ENCODE measurements around the gene USH2A.

- no peak for TF ChIP-seq EZH2phosphoT487 (IDR thresholded peaks at IDR 0.05; ENCODE audit: insufficient read depth, low read depth)
- TF ChIP-seq EZH2 (IDR thresholded peaks at IDR 0.05; ENCODE audit: insufficient read depth, poor library complexity, severe bottlenecking): no peak
Measured at GRCh38 chr1:216310776-216311175, 112.5 kb downstream of the USH2A start.

All from GM23248 (cell line).